ENCODE measurements around the gene CNIH4. TPM values are rescaled to one million over a fixed set of nuclear protein-coding genes. Genes with fewer than 3 reads are reported as not detected.
"Not testable (repeated sequence)": the region's sequence is repeated elsewhere in the genome, so short reads cannot be mapped to it uniquely, and the experiment has no call there.

Gene CNIH4
- 16.2 and 21.0 TPM in 2 replicates for total RNA-seq

DNA sequence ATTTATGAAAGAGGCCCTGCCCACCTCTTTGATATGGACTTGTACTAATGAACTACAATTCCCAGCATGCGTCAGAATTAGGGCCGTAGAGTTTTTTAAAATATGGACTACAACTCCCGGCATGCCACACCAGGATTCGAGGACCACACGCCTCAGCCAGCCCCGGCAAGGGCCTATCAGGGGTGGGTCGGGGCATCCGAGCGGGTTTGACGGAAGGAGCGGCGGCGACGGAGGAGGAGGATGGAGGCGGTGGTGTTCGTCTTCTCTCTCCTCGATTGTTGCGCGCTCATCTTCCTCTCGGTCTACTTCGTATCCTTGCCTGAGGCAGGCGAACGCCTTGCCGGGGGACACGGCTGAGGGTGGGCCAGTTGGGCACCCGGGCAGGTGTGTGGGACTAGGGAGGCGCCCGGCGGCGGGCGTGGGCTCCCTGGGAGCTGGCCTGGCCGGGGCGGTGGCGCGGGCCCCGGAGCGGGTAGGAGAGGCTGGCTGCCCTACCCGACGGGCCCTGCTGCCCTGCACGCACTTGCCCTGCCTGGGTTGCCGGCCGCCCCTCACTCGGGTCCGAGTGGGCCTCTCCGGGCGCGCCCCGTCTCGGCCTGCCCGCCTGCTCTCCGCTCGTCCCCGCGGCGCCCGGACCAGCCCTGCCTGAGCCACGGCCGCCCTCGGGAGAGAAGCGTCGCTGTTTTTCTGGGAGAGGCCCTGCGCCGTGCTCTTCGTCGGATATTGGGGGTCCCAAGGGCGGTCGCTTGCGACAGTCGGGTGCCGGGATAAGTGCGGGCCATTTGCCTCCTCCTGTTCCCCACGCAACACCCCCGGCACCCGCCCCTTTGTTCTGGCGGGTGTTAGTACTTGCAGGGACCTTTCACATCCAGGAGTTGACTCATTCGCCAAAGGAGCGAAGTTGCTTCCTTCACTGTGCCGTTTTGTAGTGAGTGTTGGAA lies at the start of gene CNIH4:
Gene CNIH4 (plus strand): TSS at position 195 of the 941 bp plus-strand sequence. CDS start 46 bp downstream, at position 241.
- H3K9me3 Mint-ChIP-seq: no peaks in the 10 kb centered on the region
- TF ChIP-seq, protein P1, sequence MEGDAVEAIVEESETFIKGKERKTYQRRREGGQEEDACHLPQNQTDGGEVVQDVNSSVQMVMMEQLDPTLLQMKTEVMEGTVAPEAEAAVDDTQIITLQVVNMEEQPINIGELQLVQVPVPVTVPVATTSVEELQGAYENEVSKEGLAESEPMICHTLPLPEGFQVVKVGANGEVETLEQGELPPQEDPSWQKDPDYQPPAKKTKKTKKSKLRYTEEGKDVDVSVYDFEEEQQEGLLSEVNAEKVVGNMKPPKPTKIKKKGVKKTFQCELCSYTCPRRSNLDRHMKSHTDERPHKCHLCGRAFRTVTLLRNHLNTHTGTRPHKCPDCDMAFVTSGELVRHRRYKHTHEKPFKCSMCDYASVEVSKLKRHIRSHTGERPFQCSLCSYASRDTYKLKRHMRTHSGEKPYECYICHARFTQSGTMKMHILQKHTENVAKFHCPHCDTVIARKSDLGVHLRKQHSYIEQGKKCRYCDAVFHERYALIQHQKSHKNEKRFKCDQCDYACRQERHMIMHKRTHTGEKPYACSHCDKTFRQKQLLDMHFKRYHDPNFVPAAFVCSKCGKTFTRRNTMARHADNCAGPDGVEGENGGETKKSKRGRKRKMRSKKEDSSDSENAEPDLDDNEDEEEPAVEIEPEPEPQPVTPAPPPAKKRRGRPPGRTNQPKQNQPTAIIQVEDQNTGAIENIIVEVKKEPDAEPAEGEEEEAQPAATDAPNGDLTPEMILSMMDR (IDR thresholded peaks at IDR 0.05): no peak
- ATAC-seq (ENCODE audit: low read depth) (peak; percentile 99), DNase-seq (peak; percentile 76)
- intact Hi-C loops (cut with micrococcal nuclease): loop anchor here (1.0 to 2.0 kb wide), 6 partner anchors 27 to 364 kb away; partner anchors contain the start of genes DEGS1, FBXO28, NVL and WDR26
- H3K27ac Mint-ChIP-seq: peak within 1 kb of the TSS; percentile 81
- CTCF ChIA-PET: no interaction called here
- peaks cover 24% of the 10 kb centered on the region for H3K4me1 Mint-ChIP-seq
- peaks cover 6% of the 10 kb centered on the region for H3K36me3 Mint-ChIP-seq (ENCODE audit: low read depth)
- H3K4me3 Mint-ChIP-seq: peak within 1 kb of the TSS; percentile 91
- H3K27me3 Mint-ChIP-seq: no peaks in the 10 kb centered on the region
- POLR2A ChIA-PET: interaction anchor here (0.6 to 1.5 kb wide), 2 partner anchors 27 to 78 kb away, joined by 3 to 4 read pairs; partner anchors contain the start of genes NVL and WDR26

GRCh38 chr1:224308064-224308463 lies 48.6 kb upstream of the CNIH4 start:
- CTCF ChIA-PET: no interaction called here
- Mint-ChIP-seq H3K9me3 (no peaks in the 10 kb centered on the region), H3K27me3 (no peaks in the 10 kb centered on the region), H3K36me3 (ENCODE audit: low read depth) (peaks cover 67% of the 10 kb centered on the region), H3K4me1 (no peaks in the 10 kb centered on the region), H3K27ac (no peak overlapping the region), H3K4me3 (no peak overlapping the region)
- intact Hi-C loops (cut with micrococcal nuclease): no loop called here
- POLR2A ChIA-PET: no interaction called here
- no peak for DNase-seq
- TF ChIP-seq, protein P1 (IDR thresholded peaks at IDR 0.05): no peak
- no peak for ATAC-seq (ENCODE audit: low read depth)

DNA sequence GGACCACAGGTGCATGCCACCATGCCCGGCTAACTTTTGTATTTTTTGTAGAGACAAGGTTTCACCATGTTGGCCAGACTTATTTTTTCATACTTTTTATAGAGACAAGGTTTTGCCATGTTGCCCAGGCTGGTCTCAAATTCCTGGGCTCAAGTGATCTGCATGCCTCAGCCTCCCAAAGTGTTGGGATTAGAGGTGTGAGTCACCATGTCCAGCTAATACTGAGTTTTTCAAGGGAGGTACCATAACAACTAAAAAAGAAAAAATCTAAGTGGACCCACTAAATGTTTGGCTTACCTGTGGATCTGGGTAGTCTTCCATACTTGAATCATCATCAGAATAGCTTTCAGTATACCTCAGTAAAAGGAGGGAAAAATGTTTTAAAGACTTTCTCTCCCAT lies 45.2 kb upstream of the CNIH4 start:
- H3K27ac Mint-ChIP-seq; H3K9me3 Mint-ChIP-seq; ATAC-seq (ENCODE audit: low read depth); H3K4me3 Mint-ChIP-seq; POLR2A ChIA-PET; intact Hi-C loops (cut with micrococcal nuclease); H3K27me3 Mint-ChIP-seq; CTCF ChIA-PET; DNase-seq; H3K4me1 Mint-ChIP-seq: not testable (repeated sequence)
- peaks cover 66% of the 10 kb centered on the region for H3K36me3 Mint-ChIP-seq (ENCODE audit: low read depth)

- CTCF ChIA-PET: no interaction called here
- Mint-ChIP-seq H3K27ac (no peak overlapping the region), H3K4me1 (no peaks in the 10 kb centered on the region), H3K36me3 (ENCODE audit: low read depth) (peaks cover 65% of the 10 kb centered on the region), H3K4me3 (no peak overlapping the region), H3K9me3 (no peaks in the 10 kb centered on the region), H3K27me3 (no peaks in the 10 kb centered on the region)
- ATAC-seq (ENCODE audit: low read depth) (no peak), DNase-seq (no peak)
- intact Hi-C loops (cut with micrococcal nuclease): no loop called here
- TF ChIP-seq, protein P1 (IDR thresholded peaks at IDR 0.05): no peak
- POLR2A ChIA-PET: interaction anchor here (0.6 kb wide), 1 partner anchor 487 kb away, joined by 3 read pairs; no protein-coding TSS in a partner anchor
Measured at GRCh38 chr1:224312025-224312424, 44.7 kb upstream of the CNIH4 start.

DNA sequence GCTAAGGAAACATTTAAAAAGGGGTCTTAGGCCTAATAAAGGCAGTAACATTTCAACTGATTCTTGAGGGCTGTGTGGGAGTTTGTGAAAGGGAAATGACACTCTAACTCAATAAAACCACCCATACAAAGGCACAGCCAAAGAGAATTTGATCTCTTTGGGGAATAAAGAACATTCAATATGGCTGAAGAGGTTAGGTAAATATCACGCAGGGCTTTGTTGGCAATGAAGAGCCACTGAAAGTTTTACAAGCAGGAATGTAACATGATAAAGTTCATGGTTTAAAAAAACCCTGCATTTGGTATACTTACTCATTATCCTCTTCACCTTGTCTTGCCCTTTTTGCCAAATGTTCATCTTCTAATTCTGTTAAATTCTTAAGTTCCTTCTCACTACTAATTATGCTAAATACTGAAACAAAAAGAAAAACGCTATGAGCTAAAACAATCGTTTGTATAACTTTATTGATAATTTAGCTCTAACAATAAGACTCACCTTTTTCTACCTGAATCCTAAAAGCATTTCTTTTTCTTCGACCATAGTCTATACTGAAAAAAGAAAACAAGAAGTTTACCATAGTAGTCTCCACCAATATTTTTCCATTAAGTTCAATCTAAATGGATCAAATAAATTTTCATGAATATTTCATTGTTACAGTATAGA lies 39.2 kb upstream of the CNIH4 start:
- Mint-ChIP-seq H3K4me3 (no peak overlapping the region), H3K4me1 (peaks cover 3% of the 10 kb centered on the region), H3K36me3 (ENCODE audit: low read depth) (peaks cover 53% of the 10 kb centered on the region), H3K27ac (no peak overlapping the region), H3K27me3 (no peaks in the 10 kb centered on the region), H3K9me3 (no peaks in the 10 kb centered on the region)
- no peak for ATAC-seq (ENCODE audit: low read depth)
- DNase-seq: no peak
- TF ChIP-seq, protein P1 (IDR thresholded peaks at IDR 0.05): no peak
- POLR2A ChIA-PET: no interaction called here
- CTCF ChIA-PET: no interaction called here
- intact Hi-C loops (cut with micrococcal nuclease): no loop called here

All from activated B cell treated with CpG ODN at 0.5 μM for 24 hours (primary cell).